ENCODE data around the gene PDE2A.

Gene PDE2A

GRCh38 chr11:72576243-72576595 lies 98.0 kb downstream of the PDE2A start:
- H3K4me1 ChIP-seq (ENCODE audit: low read length) = no peaks in the 10 kb centered on the region
- peaks cover 38% of the 10 kb centered on the region for H3K27me3 ChIP-seq (ENCODE audit: low read depth, low read length)
- H3K9me3 ChIP-seq (ENCODE audit: insufficient read depth, low read length) = no peaks in the 10 kb centered on the region
- H3K36me3 ChIP-seq (replicated peaks; ENCODE audit: low read depth, low read length) = no peaks in the 10 kb centered on the region
- no peak overlapping the region for H3K4me2 ChIP-seq (ENCODE audit: low read length)
- TF ChIP-seq, protein P1, sequence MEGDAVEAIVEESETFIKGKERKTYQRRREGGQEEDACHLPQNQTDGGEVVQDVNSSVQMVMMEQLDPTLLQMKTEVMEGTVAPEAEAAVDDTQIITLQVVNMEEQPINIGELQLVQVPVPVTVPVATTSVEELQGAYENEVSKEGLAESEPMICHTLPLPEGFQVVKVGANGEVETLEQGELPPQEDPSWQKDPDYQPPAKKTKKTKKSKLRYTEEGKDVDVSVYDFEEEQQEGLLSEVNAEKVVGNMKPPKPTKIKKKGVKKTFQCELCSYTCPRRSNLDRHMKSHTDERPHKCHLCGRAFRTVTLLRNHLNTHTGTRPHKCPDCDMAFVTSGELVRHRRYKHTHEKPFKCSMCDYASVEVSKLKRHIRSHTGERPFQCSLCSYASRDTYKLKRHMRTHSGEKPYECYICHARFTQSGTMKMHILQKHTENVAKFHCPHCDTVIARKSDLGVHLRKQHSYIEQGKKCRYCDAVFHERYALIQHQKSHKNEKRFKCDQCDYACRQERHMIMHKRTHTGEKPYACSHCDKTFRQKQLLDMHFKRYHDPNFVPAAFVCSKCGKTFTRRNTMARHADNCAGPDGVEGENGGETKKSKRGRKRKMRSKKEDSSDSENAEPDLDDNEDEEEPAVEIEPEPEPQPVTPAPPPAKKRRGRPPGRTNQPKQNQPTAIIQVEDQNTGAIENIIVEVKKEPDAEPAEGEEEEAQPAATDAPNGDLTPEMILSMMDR (IDR thresholded peaks at IDR 0.05; ENCODE audit: low read depth, low read length) = no peak
- no peak for TF ChIP-seq EZH2phosphoT487 (IDR thresholded peaks at IDR 0.05; ENCODE audit: low read depth)
- H2AFZ ChIP-seq (ENCODE audit: low read depth, low read length) = no peak overlapping the region
- H3K27ac ChIP-seq (ENCODE audit: low read length) = no peak overlapping the region
- no peaks in the 10 kb centered on the region for H4K20me1 ChIP-seq (ENCODE audit: insufficient read depth, low read length)
- no peak overlapping the region for H3K9ac ChIP-seq (ENCODE audit: low read length)
- H3K4me3 ChIP-seq (ENCODE audit: low read length) = no peak overlapping the region
- H3K79me2 ChIP-seq (ENCODE audit: low read length) = no peaks in the 10 kb centered on the region

- H3K36me3 ChIP-seq (replicated peaks; ENCODE audit: low read depth, low read length) = no peaks in the 10 kb centered on the region
- H3K9me3 ChIP-seq (ENCODE audit: insufficient read depth, low read length) = no peaks in the 10 kb centered on the region
- peaks cover 38% of the 10 kb centered on the region for H3K27me3 ChIP-seq (ENCODE audit: low read depth, low read length)
- H3K27ac ChIP-seq (ENCODE audit: low read length) = no peak overlapping the region
- H4K20me1 ChIP-seq (ENCODE audit: insufficient read depth, low read length) = no peaks in the 10 kb centered on the region
- no peak overlapping the region for H3K4me2 ChIP-seq (ENCODE audit: low read length)
- no peak overlapping the region for H3K4me3 ChIP-seq (ENCODE audit: low read length)
- no peak overlapping the region for H2AFZ ChIP-seq (ENCODE audit: low read depth, low read length)
- no peaks in the 10 kb centered on the region for H3K4me1 ChIP-seq (ENCODE audit: low read length)
- no peak overlapping the region for H3K9ac ChIP-seq (ENCODE audit: low read length)
- TF ChIP-seq, protein P1 (IDR thresholded peaks at IDR 0.05; ENCODE audit: low read depth, low read length) = no peak
- TF ChIP-seq EZH2phosphoT487 (IDR thresholded peaks at IDR 0.05; ENCODE audit: low read depth) = no peak
- H3K79me2 ChIP-seq (ENCODE audit: low read length) = no peaks in the 10 kb centered on the region
These were observed 98.5 kb downstream of the PDE2A start for GRCh38 chr11:72575533-72576242.

GRCh38 chr11:72574548-72575460 lies 99.4 kb downstream of the PDE2A start:
- Histone ChIP-seq H3K27me3 (ENCODE audit: low read depth, low read length) (peaks cover 41% of the 10 kb centered on the region), H3K4me2 (ENCODE audit: low read length) (no peak overlapping the region), H3K4me1 (ENCODE audit: low read length) (no peaks in the 10 kb centered on the region), H4K20me1 (ENCODE audit: insufficient read depth, low read length) (no peaks in the 10 kb centered on the region), H2AFZ (ENCODE audit: low read depth, low read length) (no peak overlapping the region), H3K36me3 (replicated peaks; ENCODE audit: low read depth, low read length) (no peaks in the 10 kb centered on the region), H3K9me3 (ENCODE audit: insufficient read depth, low read length) (no peaks in the 10 kb centered on the region), H3K79me2 (ENCODE audit: low read length) (no peaks in the 10 kb centered on the region), H3K4me3 (ENCODE audit: low read length) (no peak overlapping the region), H3K27ac (ENCODE audit: low read length) (no peak overlapping the region), H3K9ac (ENCODE audit: low read length) (no peak overlapping the region)
- TF ChIP-seq EZH2phosphoT487 (IDR thresholded peaks at IDR 0.05; ENCODE audit: low read depth) = no peak
- TF ChIP-seq, protein P1 (IDR thresholded peaks at IDR 0.05; ENCODE audit: low read depth, low read length) = no peak

GRCh38 chr11:72573855-72574445 lies 100.3 kb downstream of the PDE2A start:
- H3K36me3 ChIP-seq (replicated peaks; ENCODE audit: low read depth, low read length) = no peaks in the 10 kb centered on the region
- H3K4me3 ChIP-seq (ENCODE audit: low read length) = no peak overlapping the region
- no peak for TF ChIP-seq EZH2phosphoT487 (IDR thresholded peaks at IDR 0.05; ENCODE audit: low read depth)
- TF ChIP-seq, protein P1 (IDR thresholded peaks at IDR 0.05; ENCODE audit: low read depth, low read length) = no peak
- no peak overlapping the region for H3K27ac ChIP-seq (ENCODE audit: low read length)
- no peaks in the 10 kb centered on the region for H3K79me2 ChIP-seq (ENCODE audit: low read length)
- no peak overlapping the region for H3K9ac ChIP-seq (ENCODE audit: low read length)
- peak overlapping the region; percentile 11; the same call in 1 of the 2 replicates for H3K4me2 ChIP-seq (ENCODE audit: low read length)
- H3K4me1 ChIP-seq (ENCODE audit: low read length) = no peaks in the 10 kb centered on the region
- H3K27me3 ChIP-seq (ENCODE audit: low read depth, low read length) = peaks cover 45% of the 10 kb centered on the region
- no peaks in the 10 kb centered on the region for H4K20me1 ChIP-seq (ENCODE audit: insufficient read depth, low read length)
- no peaks in the 10 kb centered on the region for H3K9me3 ChIP-seq (ENCODE audit: insufficient read depth, low read length)
- no peak overlapping the region for H2AFZ ChIP-seq (ENCODE audit: low read depth, low read length)
